Activated CD8-positive, alpha-beta memory T cell treated with anti-CD3 and anti-CD28 coated beads, Interleukin-2, amount 10 ng/mL, durations not matched to agents 7 days and 5 days (primary cell): ENCODE results near the gene DNASE2B. TPM values are rescaled to one million over a fixed set of nuclear protein-coding genes. Genes with fewer than 3 reads are reported as not detected.

Source experiments
- ATAC-seq: fragments of 150-1000 bp; cut with Tn5 transposase; one replicate; pipeline ENCODE4 v1.10.0; 2021; ENCODE audit warnings: moderate library complexity
- CTCF ChIA-PET: fragments of 350-600 bp; sonication (Branson Sonifier 250); formaldehyde crosslinking; loops from one replicate; lab custom pipeline; 2021; ENCODE audit warnings: antibody characterized with exemption; lab: Charles Lee
- DNase-seq: peaks from one replicate; pipeline ENCODE4 v3.0.0-alpha.2; 2020
- H3K27ac Mint-ChIP-seq: one replicate; pipeline ENCODE4 v1.8.0; 2021; ENCODE audit warnings: mild to moderate bottlenecking, mixed read lengths
- H3K27me3 Mint-ChIP-seq: one replicate; pipeline ENCODE4 v1.8.0; 2021; ENCODE audit warnings: mixed read lengths
- H3K36me3 Mint-ChIP-seq: one replicate; pipeline ENCODE4 v1.8.0; 2021; ENCODE audit warnings: mild to moderate bottlenecking, mixed read lengths
- H3K4me1 Mint-ChIP-seq: one replicate; pipeline ENCODE4 v1.8.0; 2021; ENCODE audit warnings: mixed read lengths
- H3K4me3 Mint-ChIP-seq: one replicate; pipeline ENCODE4 v1.8.0; 2021; ENCODE audit warnings: mild to moderate bottlenecking, moderate library complexity, mixed read lengths
- H3K9me3 Mint-ChIP-seq: one replicate; pipeline ENCODE4 v1.8.0; 2022; ENCODE audit warnings: low read depth, mixed read lengths
- total RNA-seq, 2 experiments: library from RNA; stranded (reverse); gene quantifications; one replicate each; pipeline ENCODE4 v1.2.3, GENCODE V29; 2021

DNASE2B gene
- total RNA-seq, 2 experiments from 2014 or later, result not detected

GRCh38 chr1:84365225-84366221 is 32.8 kb upstream of the DNASE2B start:
- H3K4me3 Mint-ChIP-seq, result no peak overlapping the region
- CTCF ChIA-PET, result no interaction called here
- H3K4me1 Mint-ChIP-seq, result peaks cover 11% of the 10 kb centered on the region
- H3K36me3 Mint-ChIP-seq, result no peaks in the 10 kb centered on the region
- H3K27me3 Mint-ChIP-seq, result no peaks in the 10 kb centered on the region
- H3K27ac Mint-ChIP-seq, result no peak overlapping the region
- DNase-seq (no peak), ATAC-seq (peak; percentile 67)
- H3K9me3 Mint-ChIP-seq, result no peaks in the 10 kb centered on the region

- no peak overlapping the region for H3K4me3 Mint-ChIP-seq
- H3K36me3 Mint-ChIP-seq, result no peaks in the 10 kb centered on the region
- no peaks in the 10 kb centered on the region for H3K27me3 Mint-ChIP-seq
- peaks cover 11% of the 10 kb centered on the region for H3K4me1 Mint-ChIP-seq
- CTCF ChIA-PET, result no interaction called here
- no peaks in the 10 kb centered on the region for H3K9me3 Mint-ChIP-seq
- ATAC-seq (no peak), DNase-seq (no peak)
- no peak overlapping the region for H3K27ac Mint-ChIP-seq
Observed at GRCh38 chr1:84366786-84367185, 31.5 kb upstream of the DNASE2B start.

GRCh38 chr1:84367219-84367618 is 31.1 kb upstream of the DNASE2B start:
- Mint-ChIP-seq H3K27me3 (no peaks in the 10 kb centered on the region), H3K27ac (no peak overlapping the region), H3K4me1 (peaks cover 11% of the 10 kb centered on the region), H3K9me3 (no peaks in the 10 kb centered on the region), H3K4me3 (no peak overlapping the region), H3K36me3 (no peaks in the 10 kb centered on the region)
- DNase-seq (no peak), ATAC-seq (no peak)
- CTCF ChIA-PET, result no interaction called here

- H3K27ac Mint-ChIP-seq, result no peak overlapping the region
Observed at GRCh38 chr1:84368441-84368840, 29.8 kb upstream of the DNASE2B start.

GRCh38 chr1:84370266-84370665 is 28.0 kb upstream of the DNASE2B start:
- peaks cover 7% of the 10 kb centered on the region for H3K4me1 Mint-ChIP-seq
- no peak for DNase-seq
- no peaks in the 10 kb centered on the region for H3K9me3 Mint-ChIP-seq
- CTCF ChIA-PET, result no interaction called here
- H3K27me3 Mint-ChIP-seq, result no peaks in the 10 kb centered on the region
- no peak overlapping the region for H3K4me3 Mint-ChIP-seq
- ATAC-seq, result no peak
- no peaks in the 10 kb centered on the region for H3K36me3 Mint-ChIP-seq
- H3K27ac Mint-ChIP-seq, result no peak overlapping the region

More at GRCh38 chr1:84368441-84368840, 29.8 kb upstream of the DNASE2B start:
- Mint-ChIP-seq H3K27me3 (no peaks in the 10 kb centered on the region), H3K36me3 (no peaks in the 10 kb centered on the region), H3K9me3 (no peaks in the 10 kb centered on the region), H3K4me1 (peaks cover 7% of the 10 kb centered on the region), H3K4me3 (no peak overlapping the region)
- DNase-seq (no peak), ATAC-seq (no peak)
- CTCF ChIA-PET, result no interaction called here

- H3K4me1 Mint-ChIP-seq, result peaks cover under 1% of the 10 kb centered on the region
- H3K27me3 Mint-ChIP-seq, result no peaks in the 10 kb centered on the region
- H3K9me3 Mint-ChIP-seq, result no peaks in the 10 kb centered on the region
- no peak for ATAC-seq
- no peak overlapping the region for H3K27ac Mint-ChIP-seq
- no peak for DNase-seq
- H3K36me3 Mint-ChIP-seq, result no peaks in the 10 kb centered on the region
- CTCF ChIA-PET, result no interaction called here
- H3K4me3 Mint-ChIP-seq, result no peak overlapping the region
Observed at GRCh38 chr1:84370831-84371394, 27.4 kb upstream of the DNASE2B start.

GRCh38 chr1:84373436-84374141 is 24.7 kb upstream of the DNASE2B start:
- Mint-ChIP-seq H3K4me3 (no peak overlapping the region), H3K36me3 (no peaks in the 10 kb centered on the region), H3K9me3 (no peaks in the 10 kb centered on the region), H3K4me1 (no peaks in the 10 kb centered on the region), H3K27me3 (no peaks in the 10 kb centered on the region), H3K27ac (no peak overlapping the region)
- CTCF ChIA-PET, result no interaction called here
- no peak for DNase-seq
- ATAC-seq, result no peak

- H3K27me3 Mint-ChIP-seq, result no peaks in the 10 kb centered on the region
- no peak overlapping the region for H3K4me3 Mint-ChIP-seq
- ATAC-seq, result no peak
- H3K4me1 Mint-ChIP-seq, result no peaks in the 10 kb centered on the region
- CTCF ChIA-PET, result interaction anchor here (1.3 kb wide), 1 partner anchor 17 kb away, joined by 3 read pairs; no protein-coding TSS in a partner anchor
- no peaks in the 10 kb centered on the region for H3K36me3 Mint-ChIP-seq
- no peak for DNase-seq
- H3K9me3 Mint-ChIP-seq, result no peaks in the 10 kb centered on the region
- no peak overlapping the region for H3K27ac Mint-ChIP-seq
Observed at GRCh38 chr1:84374991-84375696, 23.1 kb upstream of the DNASE2B start.

- no peaks in the 10 kb centered on the region for H3K36me3 Mint-ChIP-seq
- no peak overlapping the region for H3K27ac Mint-ChIP-seq
- no peaks in the 10 kb centered on the region for H3K9me3 Mint-ChIP-seq
- no peak for DNase-seq
- no peaks in the 10 kb centered on the region for H3K27me3 Mint-ChIP-seq
- CTCF ChIA-PET, result no interaction called here
- H3K4me1 Mint-ChIP-seq, result no peaks in the 10 kb centered on the region
- no peak overlapping the region for H3K4me3 Mint-ChIP-seq
- ATAC-seq, result no peak
Observed at GRCh38 chr1:84376000-84376910, 22.0 kb upstream of the DNASE2B start.

- Mint-ChIP-seq H3K4me3 (no peak overlapping the region), H3K36me3 (no peaks in the 10 kb centered on the region), H3K27me3 (peaks cover 2% of the 10 kb centered on the region), H3K4me1 (no peaks in the 10 kb centered on the region), H3K9me3 (no peaks in the 10 kb centered on the region), H3K27ac (no peak overlapping the region)
- CTCF ChIA-PET, result no interaction called here
- DNase-seq, result no peak
- no peak for ATAC-seq
Observed at GRCh38 chr1:84377480-84378095, 20.7 kb upstream of the DNASE2B start.

GRCh38 chr1:84379138-84379916 is 19.0 kb upstream of the DNASE2B start:
- no peak for ATAC-seq
- CTCF ChIA-PET, result interaction anchor here (0.6 to 2.2 kb wide), 3 partner anchors 11 to 104 kb away, joined by 3 to 5 read pairs (median 3); no protein-coding TSS in a partner anchor
- no peak overlapping the region for H3K27ac Mint-ChIP-seq

More at GRCh38 chr1:84379138-84379916, 19.0 kb upstream of the DNASE2B start:
- Mint-ChIP-seq H3K36me3 (no peaks in the 10 kb centered on the region), H3K4me3 (no peak overlapping the region), H3K4me1 (no peaks in the 10 kb centered on the region), H3K27me3 (peaks cover 4% of the 10 kb centered on the region), H3K9me3 (no peaks in the 10 kb centered on the region)
- DNase-seq, result no peak
